ENCODE results near the gene SPATA2.

SPATA2 gene

GRCh38 chr20:49853640-49854039 is 61.7 kb downstream of the SPATA2 start:
- peak; percentile 56 for DNase-seq

Data from fibroblast of skin of right quadriceps (primary cell).